ENCODE results near the gene FARS2.

GRCh38 chr6:5238336-5238735 is 23.0 kb upstream of the FARS2 start:
- TF ChIP-seq POLR2A (IDR thresholded peaks at IDR 0.05; ENCODE audit: low read depth) (no peak), CTCF (IDR thresholded peaks at IDR 0.05) (no peak)
